Stimulated activated naive CD8-positive, alpha-beta T cell treated with anti-CD3 and anti-CD28 coated beads, Interleukin-15, Interleukin-2, amounts not matched to agents 100 ng/mL and 50 ng/mL, for 24 hours (primary cell): ENCODE results near the gene ACTG2.
"Not testable (repeated sequence)": the region's sequence is repeated elsewhere in the genome, so short reads cannot be mapped to it uniquely, and the experiment has no call there.

ENCODE experiments used
- H3K27ac Mint-ChIP-seq: one replicate; pipeline ENCODE4 v1.8.0; 2021; ENCODE audit warnings: mild to moderate bottlenecking, mixed read lengths
- H3K27me3 Mint-ChIP-seq: one replicate; pipeline ENCODE4 v1.8.0; 2021; ENCODE audit warnings: mixed read lengths
- H3K36me3 Mint-ChIP-seq: one replicate; pipeline ENCODE4 v1.8.0; 2021; ENCODE audit warnings: low read depth, mixed read lengths
- H3K4me1 Mint-ChIP-seq: one replicate; pipeline ENCODE4 v1.8.0; 2021; ENCODE audit warnings: low read depth, mixed read lengths
- H3K4me3 Mint-ChIP-seq: one replicate; pipeline ENCODE4 v1.8.0; 2021; ENCODE audit warnings: mild to moderate bottlenecking, mixed read lengths
- H3K9me3 Mint-ChIP-seq: one replicate; pipeline ENCODE4 v1.8.0; 2021; ENCODE audit warnings: mixed read lengths

Gene ACTG2

DNA sequence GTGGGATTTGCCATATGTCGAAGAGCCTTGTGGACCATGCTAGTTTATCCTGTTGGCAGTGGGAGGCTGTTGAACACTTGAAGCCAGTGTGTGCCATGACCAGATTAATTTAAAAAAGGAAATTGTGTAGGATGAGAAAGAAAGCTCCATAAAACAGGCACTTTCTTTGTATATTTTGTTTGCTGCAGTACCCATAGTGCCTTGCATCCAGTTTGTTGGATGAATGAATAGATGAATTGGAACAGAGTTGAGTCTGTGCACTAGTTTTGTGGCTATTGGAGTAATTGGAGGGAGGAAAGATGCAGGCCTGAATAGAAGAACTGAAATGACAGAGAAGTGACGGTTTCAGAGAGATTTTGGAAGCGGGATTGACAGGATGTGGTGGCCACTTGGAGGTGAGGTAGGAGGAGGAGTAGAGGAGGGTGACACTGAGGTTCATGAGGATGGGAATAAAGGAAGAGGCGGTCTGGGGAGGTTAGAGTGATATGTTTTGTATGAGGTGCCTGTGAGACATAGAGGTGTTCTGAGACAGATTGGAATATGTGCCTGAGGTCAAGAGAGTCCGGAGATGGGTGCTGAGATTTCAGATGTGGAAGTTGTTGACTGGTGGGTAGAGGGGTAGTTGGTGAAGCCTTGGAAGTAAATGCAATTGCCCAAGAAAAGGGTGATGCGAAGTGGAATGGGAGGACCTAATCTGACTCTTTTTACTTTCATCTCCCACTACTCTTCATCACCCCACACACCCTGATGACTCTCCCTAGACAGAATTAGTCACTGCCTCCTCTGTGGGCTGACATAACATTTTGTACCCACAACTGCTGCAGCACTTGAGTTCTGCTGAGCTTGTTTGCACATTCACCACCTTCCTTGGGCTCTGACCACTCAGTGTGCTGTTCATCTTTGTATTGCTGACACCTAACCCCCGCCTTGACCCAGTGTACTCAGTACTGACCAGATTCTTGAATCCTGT lies 39.0 kb downstream of the ACTG2 start:
- H3K4me3 Mint-ChIP-seq = peak overlapping the region; percentile 17
- peak overlapping the region; percentile 77 for H3K27ac Mint-ChIP-seq
- H3K27me3 Mint-ChIP-seq = no peaks in the 10 kb centered on the region
- peaks cover 80% of the 10 kb centered on the region for H3K4me1 Mint-ChIP-seq
- peaks cover 52% of the 10 kb centered on the region for H3K36me3 Mint-ChIP-seq
- no peaks in the 10 kb centered on the region for H3K9me3 Mint-ChIP-seq

GRCh38 chr2:73933194-73933593 lies 40.4 kb downstream of the ACTG2 start:
- Mint-ChIP-seq H3K9me3 (no peaks in the 10 kb centered on the region), H3K4me1 (peaks cover 88% of the 10 kb centered on the region), H3K27me3 (no peaks in the 10 kb centered on the region), H3K4me3 (peak overlapping the region; percentile 31), H3K27ac (no peak overlapping the region), H3K36me3 (peaks cover 62% of the 10 kb centered on the region)

DNA sequence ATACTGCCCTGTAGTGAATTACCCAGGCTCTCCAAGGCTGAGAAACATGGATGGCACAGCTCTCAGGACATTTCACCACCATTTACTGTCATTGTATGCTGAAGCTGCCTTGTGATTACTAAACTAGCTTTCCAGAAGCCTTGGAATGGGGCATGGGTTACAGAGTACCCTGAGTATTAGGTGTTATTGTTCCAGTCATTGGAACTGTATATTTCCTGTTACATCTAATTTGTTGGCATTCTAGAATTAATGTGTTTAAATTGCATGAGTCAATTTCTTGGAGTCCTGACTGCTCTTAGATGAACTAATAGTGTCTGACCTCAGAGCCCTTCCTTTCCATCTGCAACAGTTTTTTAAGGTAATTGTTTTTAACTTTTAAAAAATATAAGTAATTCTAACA lies 42.8 kb downstream of the ACTG2 start:
- Mint-ChIP-seq H3K9me3 (no peaks in the 10 kb centered on the region), H3K36me3 (peaks cover 61% of the 10 kb centered on the region), H3K4me3 (no peak overlapping the region), H3K27me3 (no peaks in the 10 kb centered on the region), H3K4me1 (peaks cover 88% of the 10 kb centered on the region), H3K27ac (no peak overlapping the region)

- H3K4me3 Mint-ChIP-seq = no peak overlapping the region
- no peaks in the 10 kb centered on the region for H3K9me3 Mint-ChIP-seq
- H3K36me3 Mint-ChIP-seq = peaks cover 64% of the 10 kb centered on the region
- H3K27me3 Mint-ChIP-seq = no peaks in the 10 kb centered on the region
- H3K4me1 Mint-ChIP-seq = peaks cover 86% of the 10 kb centered on the region
- H3K27ac Mint-ChIP-seq = no peak overlapping the region
Observed at GRCh38 chr2:73937103-73937885, 44.5 kb downstream of the ACTG2 start.

DNA sequence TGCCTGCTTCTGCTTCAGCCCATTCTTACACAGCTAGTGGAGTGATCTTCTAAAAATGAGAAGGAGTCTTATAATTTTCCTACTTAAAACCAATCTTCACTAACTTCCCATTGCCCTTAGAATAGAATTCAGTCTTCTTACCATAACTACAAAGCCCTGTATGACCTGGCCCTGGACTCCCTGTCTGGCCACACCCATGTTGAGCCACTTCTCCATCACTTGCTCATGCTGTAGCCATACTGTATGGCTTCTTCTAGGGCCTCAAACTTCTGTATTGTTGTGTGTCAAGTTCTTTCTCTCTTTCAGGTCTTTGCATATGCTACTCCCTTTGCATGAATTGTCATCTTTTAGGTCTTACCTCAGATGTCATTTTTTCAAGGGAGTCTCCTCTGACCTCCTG lies 45.1 kb downstream of the ACTG2 start:
- Mint-ChIP-seq H3K27ac (no peak overlapping the region), H3K4me3 (no peak overlapping the region), H3K4me1 (peaks cover 86% of the 10 kb centered on the region), H3K27me3 (no peaks in the 10 kb centered on the region), H3K36me3 (peaks cover 64% of the 10 kb centered on the region), H3K9me3 (no peaks in the 10 kb centered on the region)

GRCh38 chr2:73938718-73939352 lies 46.0 kb downstream of the ACTG2 start:
- Mint-ChIP-seq H3K4me1 (peaks cover 85% of the 10 kb centered on the region), H3K27ac (peak overlapping the region; percentile 56), H3K4me3 (peak overlapping the region; percentile 33), H3K9me3 (no peaks in the 10 kb centered on the region), H3K27me3 (no peaks in the 10 kb centered on the region), H3K36me3 (peaks cover 59% of the 10 kb centered on the region)

GRCh38 chr2:73939419-73939818 lies 46.6 kb downstream of the ACTG2 start:
- Mint-ChIP-seq H3K27me3 (no peaks in the 10 kb centered on the region), H3K9me3 (no peaks in the 10 kb centered on the region), H3K4me3 (no peak overlapping the region), H3K36me3 (peaks cover 62% of the 10 kb centered on the region), H3K4me1 (peaks cover 88% of the 10 kb centered on the region), H3K27ac (peak overlapping the region; percentile 42)

DNA sequence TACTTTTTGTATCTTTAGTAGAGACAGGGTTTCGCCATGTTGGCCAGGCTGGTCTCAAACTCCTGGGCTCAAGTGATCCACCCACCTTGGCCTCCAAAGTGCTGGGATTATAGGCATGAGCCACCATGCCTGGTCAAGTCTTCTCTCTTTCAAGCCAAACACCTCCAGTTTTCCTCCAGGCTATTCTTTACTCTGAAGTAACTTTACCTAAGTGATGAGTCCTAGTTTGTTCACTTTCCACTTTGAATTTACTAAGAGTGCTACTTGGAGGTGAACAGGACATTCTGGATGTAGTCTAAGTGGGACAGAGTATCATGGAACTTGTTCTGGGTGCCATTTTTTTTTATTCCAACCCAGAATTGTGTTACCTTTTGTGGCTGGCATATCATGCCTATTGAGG lies 47.3 kb downstream of the ACTG2 start:
- not testable (repeated sequence) for H3K9me3 Mint-ChIP-seq, H3K27ac Mint-ChIP-seq, H3K4me3 Mint-ChIP-seq, H3K27me3 Mint-ChIP-seq
- peaks cover 67% of the 10 kb centered on the region for H3K36me3 Mint-ChIP-seq
- peaks cover 94% of the 10 kb centered on the region for H3K4me1 Mint-ChIP-seq

DNA sequence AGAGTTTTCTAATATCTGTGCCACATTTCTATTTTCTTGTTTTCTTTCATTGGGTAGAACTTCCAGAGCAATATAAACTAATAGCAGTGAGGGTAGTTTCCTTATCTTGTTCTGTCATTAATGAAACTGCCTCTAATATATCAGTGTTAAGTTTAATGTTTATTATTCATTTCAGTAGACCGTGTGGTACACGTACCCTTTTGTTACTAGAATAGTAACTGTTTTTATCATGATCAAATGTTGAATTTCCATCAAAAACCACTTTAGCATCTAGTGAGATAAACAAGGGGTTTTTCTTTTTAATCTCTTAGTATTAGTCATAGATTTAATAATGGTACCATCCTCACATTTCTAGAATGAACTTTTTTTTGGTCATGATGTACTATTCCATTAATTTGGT lies 49.9 kb downstream of the ACTG2 start:
- H3K27me3 Mint-ChIP-seq = no peaks in the 10 kb centered on the region
- peaks cover 91% of the 10 kb centered on the region for H3K4me1 Mint-ChIP-seq

DNA sequence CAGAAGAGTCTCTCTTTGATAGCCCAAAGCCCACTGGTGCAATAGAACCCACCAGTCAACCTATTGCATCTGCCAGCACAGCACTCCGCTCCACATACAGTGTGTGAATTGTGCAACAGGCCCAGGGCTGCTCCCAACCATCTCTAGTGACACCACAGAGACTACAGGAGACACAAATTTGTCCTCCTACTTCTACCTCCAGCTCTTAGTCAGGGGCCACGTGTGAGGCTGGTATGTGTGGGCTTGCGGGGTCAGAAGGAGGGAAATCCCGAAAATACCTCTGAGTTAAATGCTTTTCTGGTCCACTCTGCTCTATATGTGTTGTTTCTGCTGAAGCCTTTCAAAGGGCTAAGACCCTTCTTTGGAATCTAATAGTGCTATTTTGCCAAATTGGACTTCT lies 51.9 kb downstream of the ACTG2 start:
- Mint-ChIP-seq H3K9me3 (no peaks in the 10 kb centered on the region), H3K4me3 (peak overlapping the region; percentile 14), H3K4me1 (peaks cover 89% of the 10 kb centered on the region), H3K27ac (peak overlapping the region; percentile 64), H3K36me3 (peaks cover 74% of the 10 kb centered on the region), H3K27me3 (no peaks in the 10 kb centered on the region)

More for the DNA sequence above, 49.9 kb downstream of the ACTG2 start:
- peak overlapping the region; percentile 68 for H3K27ac Mint-ChIP-seq
- H3K36me3 Mint-ChIP-seq = peaks cover 72% of the 10 kb centered on the region
- no peaks in the 10 kb centered on the region for H3K9me3 Mint-ChIP-seq
- no peak overlapping the region for H3K4me3 Mint-ChIP-seq

DNA sequence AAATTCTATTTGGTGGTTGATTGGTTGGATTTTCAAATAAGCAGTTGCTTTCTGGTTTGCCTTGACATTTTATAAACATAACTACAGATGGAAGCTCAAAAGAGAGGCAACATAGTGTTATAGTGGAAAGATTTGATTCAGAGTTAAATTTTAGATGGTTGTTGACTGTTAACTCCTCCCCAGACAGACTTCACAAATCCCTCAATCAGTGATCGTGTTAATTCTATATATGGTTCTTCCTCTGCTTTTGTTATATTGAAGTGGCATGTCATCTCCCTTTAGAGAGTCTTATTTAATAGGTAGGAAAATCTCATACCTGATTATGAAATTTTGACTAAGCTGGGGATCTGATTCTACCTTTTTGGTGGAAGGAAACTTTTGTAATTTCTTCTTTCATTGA lies 53.4 kb downstream of the ACTG2 start:
- Mint-ChIP-seq H3K4me3 (no peak overlapping the region), H3K36me3 (peaks cover 74% of the 10 kb centered on the region), H3K27ac (peak overlapping the region; percentile 24), H3K27me3 (no peaks in the 10 kb centered on the region), H3K9me3 (no peaks in the 10 kb centered on the region), H3K4me1 (peaks cover 89% of the 10 kb centered on the region)

GRCh38 chr2:73946666-73947065 lies 53.9 kb downstream of the ACTG2 start:
- H3K36me3 Mint-ChIP-seq = peaks cover 74% of the 10 kb centered on the region

GRCh38 chr2:73947412-73948018 lies 54.7 kb downstream of the ACTG2 start:
- Mint-ChIP-seq H3K27ac (no peak overlapping the region), H3K9me3 (no peaks in the 10 kb centered on the region), H3K4me1 (peaks cover 92% of the 10 kb centered on the region), H3K36me3 (peaks cover 78% of the 10 kb centered on the region), H3K4me3 (no peak overlapping the region), H3K27me3 (no peaks in the 10 kb centered on the region)

More at GRCh38 chr2:73946666-73947065, 53.9 kb downstream of the ACTG2 start:
- Mint-ChIP-seq H3K27me3 (no peaks in the 10 kb centered on the region), H3K27ac (no peak overlapping the region), H3K4me1 (peaks cover 90% of the 10 kb centered on the region), H3K4me3 (no peak overlapping the region), H3K9me3 (no peaks in the 10 kb centered on the region)

DNA sequence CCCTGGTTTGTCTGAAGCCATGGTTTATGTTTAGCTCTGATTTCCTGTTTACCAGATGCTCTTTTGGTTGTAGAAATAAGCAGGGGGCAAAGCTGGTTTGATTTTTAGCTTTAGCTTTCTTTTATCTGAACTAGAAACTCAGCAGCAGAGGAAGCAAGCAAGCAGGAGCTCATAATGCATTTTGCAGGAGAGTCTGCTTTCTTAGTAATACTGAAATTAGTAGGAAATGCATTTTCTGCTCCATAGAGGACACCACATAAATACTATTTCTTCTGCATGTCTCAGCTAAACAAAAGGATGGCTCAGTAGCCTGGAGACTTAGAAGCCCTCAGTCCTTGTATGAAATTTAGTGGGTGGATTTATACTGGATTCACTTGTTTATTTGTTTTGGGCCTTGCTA lies 57.0 kb downstream of the ACTG2 start:
- H3K9me3 Mint-ChIP-seq = no peaks in the 10 kb centered on the region
- no peak overlapping the region for H3K4me3 Mint-ChIP-seq
- H3K36me3 Mint-ChIP-seq = peaks cover 75% of the 10 kb centered on the region
- no peak overlapping the region for H3K27ac Mint-ChIP-seq
- no peaks in the 10 kb centered on the region for H3K27me3 Mint-ChIP-seq
- H3K4me1 Mint-ChIP-seq = peaks cover 71% of the 10 kb centered on the region
